Osteoblast (primary cell): ENCODE data around the gene TYW1B. TPM values are rescaled to one million over a fixed set of nuclear protein-coding genes. Genes with fewer than 3 reads are reported as not detected.
"Not testable (repeated sequence)": the region's sequence is repeated elsewhere in the genome, so short reads cannot be mapped to it uniquely, and the experiment has no call there.

ENCODE experiments used
- DNase-seq: peaks from one replicate; pipeline ENCODE4 v3.0.0; 2011; ENCODE audit warnings: low spot score, mixed read lengths; ENCODE audit not compliant: insufficient read length; ENCODE audit errors: missing footprints
- H2AFZ ChIP-seq: 2 replicates; pipeline ENCODE4 v1.6.0; 2011; ENCODE audit warnings: mild to moderate bottlenecking, low read length
- H3K27ac ChIP-seq: 2 replicates; pipeline ENCODE4 v1.5.1; 2011; ENCODE audit warnings: mild to moderate bottlenecking, low read depth, low read length, moderate library complexity
- H3K27me3 ChIP-seq: 2 replicates; pipeline ENCODE4 v1.6.0; 2012; ENCODE audit warnings: mild to moderate bottlenecking, control low read depth, inconsistent platforms, low read length, moderate library complexity; ENCODE audit not compliant: insufficient read depth
- H3K36me3 ChIP-seq: 2 replicates; pipeline ENCODE4 v1.5.1; 2011; ENCODE audit warnings: mild to moderate bottlenecking, low read length, control low read depth, moderate library complexity; ENCODE audit not compliant: insufficient read depth
- H3K4me1 ChIP-seq: 2 replicates; pipeline ENCODE4 v1.5.1; 2011; ENCODE audit warnings: mild to moderate bottlenecking, low read length, control low read depth, moderate library complexity; ENCODE audit not compliant: insufficient read depth
- H3K4me2 ChIP-seq: 2 replicates; pipeline ENCODE4 v1.6.0; 2011; ENCODE audit warnings: mild to moderate bottlenecking, low read length; ENCODE audit not compliant: insufficient read depth
- H3K4me3 ChIP-seq: fragments of 200-600 bp; sonication (generic); 3 replicates; pipeline ENCODE4 v1.5.1; 2012; ENCODE audit warnings: mild to moderate bottlenecking, low read length, inconsistent platforms; ENCODE audit not compliant: insufficient read depth
- H3K79me2 ChIP-seq: 2 replicates; pipeline ENCODE4 v1.6.0; 2012; ENCODE audit warnings: mild to moderate bottlenecking, low read length, control low read depth, inconsistent platforms; ENCODE audit not compliant: insufficient read depth
- H3K9me3 ChIP-seq: 2 replicates; pipeline ENCODE4 v1.5.1; 2011; ENCODE audit warnings: low read depth, low read length, control low read depth
- H4K20me1 ChIP-seq: 2 replicates; pipeline ENCODE4 v1.6.0; 2012; ENCODE audit warnings: mild to moderate bottlenecking, low read length, control low read depth; ENCODE audit not compliant: insufficient read depth
- CTCF ChIP-seq: IDR thresholded peaks from 2 replicates; pipeline ENCODE4 v1.5.1; 2011; ENCODE audit warnings: mild to moderate bottlenecking, low read depth, low read length, moderate library complexity; ENCODE audit errors: extremely low read depth
- total RNA-seq: library from RNA; depleted of rRNA; stranded (reverse); fragments of >200 nt; gene quantifications from 2 replicates; pipeline ENCODE4 v1.2.3, GENCODE V29; 2012

Gene TYW1B
- total RNA-seq, 1 donor = 2.2 TPM

DNA sequence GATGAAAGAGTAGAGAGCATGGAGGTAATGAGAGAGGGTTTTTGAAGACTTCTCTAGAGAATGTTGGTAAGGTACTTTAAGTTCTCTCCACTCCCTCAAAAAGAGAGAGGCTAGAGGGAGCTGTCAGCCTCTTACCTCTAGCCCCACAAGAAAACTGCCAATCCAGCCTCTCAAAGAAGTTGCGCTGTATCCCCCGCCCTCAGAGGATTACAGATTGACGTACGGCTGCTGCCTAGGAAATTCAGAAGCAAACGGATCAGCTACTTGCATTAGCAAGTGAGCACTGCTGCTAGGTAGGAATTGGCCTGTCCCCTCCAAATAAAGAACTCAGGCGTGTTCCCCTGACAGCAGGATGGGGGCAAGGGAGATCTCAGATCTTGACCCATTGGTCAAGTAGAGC, 34.2 kb downstream of the TYW1B start:
- no peaks in the 10 kb centered on the region for H3K36me3 ChIP-seq
- H3K79me2 ChIP-seq = no peaks in the 10 kb centered on the region
- no peak overlapping the region for H2AFZ ChIP-seq
- no peaks in the 10 kb centered on the region for H3K4me1 ChIP-seq
- no peak overlapping the region for H3K4me2 ChIP-seq
- no peaks in the 10 kb centered on the region for H3K27me3 ChIP-seq
- H3K4me3 ChIP-seq = no peak overlapping the region
- DNase-seq = no peak
- H4K20me1 ChIP-seq = no peaks in the 10 kb centered on the region
- no peak for TF ChIP-seq CTCF
- no peak overlapping the region for H3K27ac ChIP-seq
- no peaks in the 10 kb centered on the region for H3K9me3 ChIP-seq

GRCh38 chr7:72790698-72791060, 37.3 kb downstream of the TYW1B start:
- not testable (repeated sequence) for H4K20me1 ChIP-seq, H2AFZ ChIP-seq, H3K4me3 ChIP-seq, DNase-seq, H3K36me3 ChIP-seq, H3K9me3 ChIP-seq, H3K27ac ChIP-seq, H3K27me3 ChIP-seq, H3K79me2 ChIP-seq, H3K4me2 ChIP-seq, H3K4me1 ChIP-seq

DNA sequence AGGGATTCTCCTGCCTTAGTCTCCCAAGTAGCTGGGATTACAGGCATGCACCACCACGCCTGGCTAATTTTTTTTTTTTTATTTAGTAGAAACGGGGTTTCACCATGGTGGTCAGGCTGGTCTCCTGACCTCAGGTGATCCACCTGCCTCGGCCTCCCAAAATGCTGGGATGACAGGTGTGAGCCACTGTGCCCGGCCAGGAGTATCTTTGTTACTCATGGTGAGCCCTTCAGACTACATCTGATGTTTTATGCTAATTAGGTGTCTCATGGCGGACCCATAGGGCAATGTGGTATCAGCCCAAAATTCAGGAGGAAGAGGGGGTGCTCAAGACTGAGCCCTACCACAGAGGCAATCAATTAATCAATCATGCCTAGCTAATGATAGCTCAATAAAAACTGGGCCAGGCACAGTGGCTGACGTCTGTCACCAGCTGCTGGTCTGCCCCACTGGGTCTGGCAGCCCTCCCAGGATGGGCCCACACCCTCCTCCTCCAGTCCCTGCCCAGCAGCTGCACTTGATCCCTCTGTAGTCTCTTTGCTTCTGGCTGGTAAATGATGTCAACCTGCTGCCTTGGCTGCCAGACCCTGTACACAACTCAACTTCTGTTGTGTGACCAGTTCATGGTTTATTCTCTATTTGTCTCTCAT, 37.8 kb downstream of the TYW1B start:
- not testable (repeated sequence) for H3K36me3 ChIP-seq, H3K4me2 ChIP-seq, H3K4me3 ChIP-seq, H3K4me1 ChIP-seq, H3K9me3 ChIP-seq, H3K27me3 ChIP-seq, H4K20me1 ChIP-seq, H3K79me2 ChIP-seq, H3K27ac ChIP-seq, H2AFZ ChIP-seq, DNase-seq

GRCh38 chr7:72785166-72785955, 42.6 kb downstream of the TYW1B start:
- Histone ChIP-seq H2AFZ (no peak overlapping the region), H3K36me3 (no peaks in the 10 kb centered on the region), H3K79me2 (no peaks in the 10 kb centered on the region), H3K4me3 (no peak overlapping the region), H3K4me2 (peak overlapping the region; percentile 6), H3K9me3 (no peaks in the 10 kb centered on the region), H4K20me1 (no peaks in the 10 kb centered on the region), H3K27ac (no peak overlapping the region), H3K27me3 (no peaks in the 10 kb centered on the region), H3K4me1 (peaks cover 18% of the 10 kb centered on the region)
- DNase-seq = peak; percentile 64
- TF ChIP-seq CTCF = no peak

DNA sequence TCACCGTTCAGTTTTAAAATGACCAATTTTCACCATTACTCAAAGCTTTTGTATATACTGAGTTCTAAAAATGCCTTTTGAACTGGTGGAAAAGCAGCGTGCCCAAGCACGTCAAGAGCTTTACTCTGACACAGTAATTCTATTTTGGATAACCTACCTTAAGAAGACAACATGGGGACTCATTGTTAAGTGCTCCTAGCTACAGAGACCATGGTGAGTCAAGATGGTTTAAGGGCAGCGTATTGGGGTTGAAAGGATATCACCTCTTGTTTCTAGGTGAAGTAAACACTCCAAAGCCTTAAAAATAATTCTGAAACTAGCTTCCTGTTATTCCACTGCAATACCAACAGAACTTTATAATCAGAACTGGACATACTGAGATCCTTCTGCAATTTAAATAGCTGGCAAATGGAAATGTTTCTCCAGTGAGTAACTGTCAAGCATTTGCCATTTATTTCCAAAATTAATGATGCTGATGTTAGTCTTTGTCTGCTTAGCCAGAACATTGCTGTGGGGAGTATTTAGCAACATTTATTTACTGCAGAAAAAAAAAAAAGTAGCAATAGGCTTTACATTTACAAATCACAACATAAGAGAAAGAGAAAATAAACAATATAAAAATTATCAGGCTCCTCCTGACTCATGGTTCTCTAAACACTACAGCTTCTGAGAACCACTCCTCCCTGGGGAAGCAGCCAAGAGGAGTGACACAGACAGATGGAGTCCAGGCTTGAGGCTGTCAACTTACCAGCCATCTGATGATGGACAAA, 44.2 kb downstream of the TYW1B start:
- H3K9me3 ChIP-seq, H3K36me3 ChIP-seq: not testable (repeated sequence)
- peak overlapping the region; percentile 56 for H3K27ac ChIP-seq

More for the DNA sequence above, 44.2 kb downstream of the TYW1B start:
- not testable (repeated sequence) for H3K27me3 ChIP-seq, H3K79me2 ChIP-seq, H3K4me3 ChIP-seq, H4K20me1 ChIP-seq, H2AFZ ChIP-seq
- H3K4me2 ChIP-seq = peak overlapping the region; percentile 43
- H3K4me1 ChIP-seq = peaks cover 18% of the 10 kb centered on the region
- DNase-seq = peak; percentile 21
